Right atrium auricular region (tissue), 2 donors: ENCODE results near the gene COL9A3. TPM values are rescaled to one million over a fixed set of nuclear protein-coding genes. Genes with fewer than 3 reads are reported as not detected.

ENCODE experiments used
- DNase-seq: peaks from one replicate; pipeline ENCODE4 v3.0.0-alpha.2; 2019; ENCODE audit warnings: low spot score
- H3K27ac ChIP-seq, 2 donors: fragments of 200-600 bp; sonication (generic); 1 replicate in 1 of 2; 2 replicates in 1 of 2; pipeline ENCODE4 v1.5.1; 2016 to 2019
- H3K27me3 ChIP-seq, 2 donors: fragments of 200-600 bp; sonication (generic); one replicate each; pipeline versions ENCODE4 v1.5.1 to v1.6.0; 2017 to 2019
- H3K36me3 ChIP-seq: fragments of 200-600 bp; sonication (generic); one replicate; pipeline ENCODE4 v1.5.1; 2016
- H3K4me1 ChIP-seq, 2 donors: fragments of 200-600 bp; sonication (generic); one replicate each; pipeline versions ENCODE4 v1.5.1 to v1.6.0; 2017 to 2019
- H3K4me3 ChIP-seq, 2 donors: fragments of 200-600 bp; sonication (generic); 1 replicate in 1 of 2; 2 replicates in 1 of 2; pipeline ENCODE4 v1.5.1; 2017 to 2019; ENCODE audit warnings: mild to moderate bottlenecking in 1 of 2, moderate library complexity in 1 of 2
- H3K9me3 ChIP-seq, 2 donors: fragments of 200-600 bp; sonication (generic); one replicate each; pipeline ENCODE4 v1.5.1; 2019
- CTCF ChIP-seq, 2 donors: fragments of 200-600 bp; sonication (generic); IDR thresholded peaks; one replicate each; pipeline ENCODE4 v1.5.1; 2019; ENCODE audit warnings: antibody characterized with exemption in 2 of 2
- total RNA-seq, 2 donors: library from RNA; depleted of rRNA; stranded (reverse); fragments of >200 nt; gene quantifications; one replicate each; pipeline ENCODE4 v1.1.0, GENCODE V29; 2016

The COL9A3 gene
- total RNA-seq, result 1 to 10 TPM; 4.2 to 5.7 TPM

GRCh38 chr20:62816884-62817873, at the start of gene COL9A3:
Gene COL9A3 (plus strand): TSS chr20:62817050. CDS start chr20:62817065, 15 bp downstream.
- no peak for DNase-seq
- H3K27ac ChIP-seq, result peak within 1 kb of the TSS in 1 of 2 donors; percentile 48
- H3K4me1 ChIP-seq, result peaks cover 0 to 60% of the 10 kb centered on the region in 2 donors

GRCh38 chr20:62768234-62768546, 48.7 kb upstream of the COL9A3 start:
- Histone ChIP-seq H3K27ac (no peak overlapping the region), H3K4me3 (no peak overlapping the region), H3K9me3 (no peaks in the 10 kb centered on the region), H3K36me3 (no peaks in the 10 kb centered on the region), H3K27me3 (no peaks in the 10 kb centered on the region), H3K4me1 (no peaks in the 10 kb centered on the region)
- TF ChIP-seq CTCF (IDR thresholded peaks at IDR 0.05), result no peak
- DNase-seq, result no peak

More at GRCh38 chr20:62816884-62817873, at the start of gene COL9A3:
- H3K27me3 ChIP-seq, result peaks cover 0 to 4% of the 10 kb centered on the region in 2 donors
- no peaks in the 10 kb centered on the region for H3K9me3 ChIP-seq
- peak within 1 kb of the TSS; percentile 13 to 41 for H3K4me3 ChIP-seq
- no peak for TF ChIP-seq CTCF (IDR thresholded peaks at IDR 0.05)
- peaks cover 15% of the 10 kb centered on the region for H3K36me3 ChIP-seq

GRCh38 chr20:62768551-62769287, 48.1 kb upstream of the COL9A3 start:
- H3K27me3 ChIP-seq, result no peaks in the 10 kb centered on the region
- no peaks in the 10 kb centered on the region for H3K9me3 ChIP-seq
- no peaks in the 10 kb centered on the region for H3K4me1 ChIP-seq
- H3K36me3 ChIP-seq, result no peaks in the 10 kb centered on the region
- H3K4me3 ChIP-seq, result no peak overlapping the region
- TF ChIP-seq CTCF (IDR thresholded peaks at IDR 0.05), result no peak
- DNase-seq, result no peak
- H3K27ac ChIP-seq, result no peak overlapping the region

GRCh38 chr20:62769346-62770071, 47.3 kb upstream of the COL9A3 start:
- no peak overlapping the region for H3K27ac ChIP-seq
- TF ChIP-seq CTCF (IDR thresholded peaks at IDR 0.05), result no peak
- H3K4me1 ChIP-seq, result no peaks in the 10 kb centered on the region
- H3K9me3 ChIP-seq, result no peaks in the 10 kb centered on the region
- no peak overlapping the region for H3K4me3 ChIP-seq
- no peak for DNase-seq
- no peaks in the 10 kb centered on the region for H3K27me3 ChIP-seq
- no peaks in the 10 kb centered on the region for H3K36me3 ChIP-seq

- no peak for TF ChIP-seq CTCF (IDR thresholded peaks at IDR 0.05)
- Histone ChIP-seq H3K27ac (no peak overlapping the region), H3K4me3 (no peak overlapping the region), H3K4me1 (no peaks in the 10 kb centered on the region), H3K27me3 (no peaks in the 10 kb centered on the region), H3K36me3 (no peaks in the 10 kb centered on the region), H3K9me3 (no peaks in the 10 kb centered on the region)
- DNase-seq, result no peak
Measured at GRCh38 chr20:62770111-62770910, 46.5 kb upstream of the COL9A3 start.
